ENCODE results near the gene GPX3. TPM values are rescaled to one million over a fixed set of nuclear protein-coding genes. Genes with fewer than 3 reads are reported as not detected.

The GPX3 gene
- total and polyA plus RNA-seq, 9 of the 15 experiments (the other 6 are each of a cell fraction or from before 2014, with no cell fraction given) = 0.25 to 0.86 TPM; not detected in 7

DNA sequence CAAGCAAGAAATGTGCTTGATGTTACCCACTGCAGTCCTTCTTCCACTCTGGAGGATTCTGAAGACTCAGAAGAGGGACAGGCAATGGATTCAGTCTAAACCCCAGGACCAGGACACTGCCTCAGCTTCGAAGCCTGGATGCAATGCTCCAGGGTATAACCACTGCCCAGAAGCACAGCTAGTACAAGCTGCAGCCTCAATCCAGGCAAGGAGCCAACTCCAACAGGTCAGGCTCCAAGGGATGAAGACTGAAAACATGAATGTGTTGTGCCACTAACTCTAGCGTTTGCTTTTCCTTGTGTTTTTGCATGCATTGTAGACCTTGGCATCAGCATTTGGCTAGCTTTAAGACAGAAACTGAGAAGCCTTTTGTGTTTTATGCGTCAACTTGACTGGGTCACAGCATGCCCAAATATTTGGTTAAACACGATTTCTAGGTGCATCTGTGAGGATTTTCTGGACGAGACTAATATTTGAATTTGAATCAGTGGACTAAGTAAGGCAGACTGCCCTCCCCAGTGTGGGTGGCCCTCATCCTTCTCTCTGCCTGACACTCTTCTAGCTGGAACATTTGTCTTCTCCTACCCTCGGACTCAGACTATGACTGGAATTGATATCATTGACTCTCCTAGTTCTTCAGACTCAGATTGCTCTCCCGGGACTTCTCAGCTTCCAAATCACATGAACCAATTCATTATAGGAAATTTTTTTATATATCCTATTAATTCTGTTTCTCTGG, 20.5 kb upstream of the GPX3 start:
- WGBS (ENCODE audit: insufficient coverage, low coverage, missing lambda C conversion rate) = 14% methylated on average over 7 of the region's 7 CpGs
- in situ Hi-C loops (cut with MboI) = loop anchor here (5.0 kb wide), 1 partner anchor 117 kb away; no protein-coding TSS in a partner anchor
- ChIA-PET POLR2A (no interaction called here), CTCF (ENCODE audit: low intra/inter-chr PET ratio) (no interaction called here)
- Histone ChIP-seq H3K79me2 (ENCODE audit: control insufficient read depth, insufficient read depth, low read length) (no peaks in the 10 kb centered on the region), H2AFZ (ENCODE audit: low read depth, low read length) (no peak overlapping the region), H3K4me3 (no peak overlapping the region), H3K4me2 (ENCODE audit: insufficient read depth, low read length) (no peak overlapping the region), H3K27me3 (ENCODE audit: control insufficient read depth in 2 of 2, insufficient read depth in 2 of 2, low read length in 2 of 2) (0 out of 5 replicates have a peak, but pooled peaks cover 0 to 5% of the 10 kb centered on the region in 2 experiments), H3K4me1 (replicated peaks in 1 of 2; ENCODE audit: control insufficient read depth in 2 of 2, insufficient read depth in 2 of 2, low read length in 2 of 2) (no peaks in the 10 kb centered on the region; a peak in 1 of 5 replicates), H3K27ac (ENCODE audit: extremely low read depth, low read depth, low read length) (no peak overlapping the region), H3K9me1 (ENCODE audit: control insufficient read depth, insufficient read depth, low read length) (no peaks in the 10 kb centered on the region), H4K20me1 (replicated peaks; ENCODE audit: control insufficient read depth, insufficient read depth, low read length) (no peaks in the 10 kb centered on the region), H3K9ac (ENCODE audit: insufficient read depth in 1 of 2, low read depth in 2 of 2, low read length in 2 of 2) (no peak overlapping the region), H3K9me3 (replicated peaks; ENCODE audit: control insufficient read depth, insufficient read depth, low read depth, low read length) (no peaks in the 10 kb centered on the region; the same call in 1 of the 2 replicates), H3K36me3 (ENCODE audit: control insufficient read depth, insufficient read depth, low read length) (no peaks in the 10 kb centered on the region)
- FAIRE-seq = no peak
- TF ChIP-seq NR4A1 (CRISPR knock-in tag; IDR thresholded peaks at IDR 0.05) (no peak), NR4A1 (tag; IDR thresholded peaks at IDR 0.05) (no peak), ZNF184 (CRISPR knock-in tag; IDR thresholded peaks at IDR 0.05) (no peak)
- TF ChIP-seq, protein P1, sequence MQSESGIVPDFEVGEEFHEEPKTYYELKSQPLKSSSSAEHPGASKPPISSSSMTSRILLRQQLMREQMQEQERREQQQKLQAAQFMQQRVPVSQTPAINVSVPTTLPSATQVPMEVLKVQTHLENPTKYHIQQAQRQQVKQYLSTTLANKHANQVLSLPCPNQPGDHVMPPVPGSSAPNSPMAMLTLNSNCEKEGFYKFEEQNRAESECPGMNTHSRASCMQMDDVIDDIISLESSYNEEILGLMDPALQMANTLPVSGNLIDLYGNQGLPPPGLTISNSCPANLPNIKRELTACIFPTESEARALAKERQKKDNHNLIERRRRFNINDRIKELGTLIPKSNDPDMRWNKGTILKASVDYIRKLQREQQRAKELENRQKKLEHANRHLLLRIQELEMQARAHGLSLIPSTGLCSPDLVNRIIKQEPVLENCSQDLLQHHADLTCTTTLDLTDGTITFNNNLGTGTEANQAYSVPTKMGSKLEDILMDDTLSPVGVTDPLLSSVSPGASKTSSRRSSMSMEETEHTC (IDR thresholded peaks at IDR 0.05) = no peak
- intact Hi-C loops (cut with micrococcal nuclease) = no loop called here
- no peak; the same call in 2 of the 3 replicates for ATAC-seq
- BruUV-seq (replicated peaks) = no TSS peak
- no peak for DNase-seq (ENCODE audit: extremely low read depth in 1 of 4, low spot score in 3 of 4)

Measured in K562 (cell line).